ENCODE data around the gene MAP2.
A peak's percentile ranks its signal among the peaks of the same experiment; 100 is the strongest.
"Not testable (repeated sequence)": the region's sequence is repeated elsewhere in the genome, so short reads cannot be mapped to it uniquely, and the experiment has no call there.

Gene MAP2

DNA sequence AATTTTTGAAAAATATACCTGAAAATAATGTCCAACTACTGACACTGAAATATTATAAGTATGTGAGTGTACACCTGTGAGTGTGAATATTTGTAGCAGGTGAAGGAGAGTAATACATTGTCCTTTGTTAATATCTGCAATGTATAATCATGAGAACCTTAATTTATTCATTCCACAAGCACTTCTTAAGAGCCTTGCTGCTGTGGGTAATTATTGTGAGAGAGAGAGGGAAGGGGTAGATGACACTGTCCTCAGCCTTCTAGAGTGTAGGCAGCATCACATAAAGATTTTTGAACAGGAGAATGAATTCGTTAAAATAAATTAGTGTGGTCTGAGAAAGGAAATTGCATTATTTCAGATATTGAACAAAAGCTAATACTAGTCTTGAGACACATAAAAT lies 157.2 kb downstream of the MAP2 start:
- DNase-seq: no peak

DNA sequence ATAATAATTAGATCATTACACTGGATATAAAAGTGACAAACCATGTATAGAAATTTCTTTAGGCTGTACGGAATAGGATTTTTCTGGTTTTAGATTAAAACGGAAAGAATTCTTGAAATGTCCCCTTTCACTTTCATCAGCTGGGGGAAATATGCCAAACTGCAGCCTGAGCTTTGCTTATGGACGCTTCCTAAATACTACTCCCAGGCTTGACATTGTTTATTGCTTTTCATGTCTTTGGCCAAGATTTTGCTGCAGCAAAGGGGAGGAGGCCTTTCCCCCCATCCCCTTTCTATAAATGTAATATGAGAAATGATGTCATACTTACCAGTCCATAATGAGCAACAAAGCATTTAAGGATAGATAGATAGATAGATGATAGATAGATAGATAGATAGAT lies 158.4 kb downstream of the MAP2 start:
- no peak for DNase-seq

DNA sequence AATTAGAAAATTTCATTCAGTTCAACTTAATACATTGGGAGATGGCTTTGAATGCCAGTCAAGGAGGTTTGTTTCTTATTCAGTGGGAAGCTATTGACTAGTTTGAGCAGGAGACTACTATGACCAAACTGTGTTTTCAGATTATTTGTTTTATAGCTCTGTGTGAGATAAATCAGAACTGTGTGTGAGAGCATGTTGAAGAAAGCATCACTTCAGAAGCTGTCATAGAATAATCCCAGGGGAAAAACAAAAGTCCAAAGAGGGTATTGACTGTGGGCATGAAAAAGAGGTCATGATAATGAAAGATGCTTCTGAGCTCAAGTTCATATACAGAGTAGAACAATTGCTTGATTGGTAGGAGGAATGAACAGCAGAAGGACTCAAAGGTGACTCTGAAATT lies 160.6 kb downstream of the MAP2 start:
- no peak for DNase-seq

DNA sequence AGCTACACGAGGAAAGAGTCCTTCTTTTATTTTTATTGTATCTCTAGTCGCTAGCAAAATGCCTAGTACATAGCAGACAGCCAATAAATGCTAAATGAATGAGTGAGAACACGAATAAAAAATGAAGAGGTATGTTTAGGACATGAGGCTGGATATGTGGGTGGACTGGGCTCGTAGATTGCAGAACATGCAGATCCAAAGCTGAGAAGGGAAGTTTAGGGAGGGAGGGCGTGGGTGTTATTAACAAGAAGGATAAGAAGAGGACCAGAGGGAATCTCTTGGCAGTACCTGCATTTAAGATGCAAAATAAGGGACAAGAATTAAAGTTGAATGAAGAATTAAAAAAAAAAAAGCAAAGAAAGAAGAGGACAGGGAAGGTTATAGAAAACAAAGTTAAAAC lies 161.1 kb downstream of the MAP2 start:
- no peak for DNase-seq

DNA sequence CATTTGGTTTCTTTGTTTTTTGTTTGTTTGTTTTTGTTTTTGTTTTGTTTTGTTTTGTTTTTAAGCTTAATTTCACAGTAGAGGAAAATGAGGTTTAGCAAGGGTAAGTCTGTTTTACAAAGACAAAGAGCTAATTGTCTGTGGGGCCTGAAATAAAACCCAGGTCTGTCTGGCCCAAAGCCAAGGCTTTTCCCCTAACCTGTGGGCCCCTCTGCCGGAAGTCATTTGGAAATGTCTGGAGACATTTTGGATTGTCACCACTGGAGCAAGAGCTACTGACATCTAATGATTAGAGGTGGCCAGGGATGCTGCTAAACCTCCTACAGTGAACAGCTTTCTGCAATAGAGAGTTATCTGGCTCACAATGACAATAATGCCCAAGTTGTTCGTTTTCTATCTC lies 167.2 kb downstream of the MAP2 start:
- DNase-seq: peak in 1 of 56 donors; percentile 3

- DNase-seq: no peak
Measured at GRCh38 chr2:209592106-209592505, 168.3 kb downstream of the MAP2 start.

DNA sequence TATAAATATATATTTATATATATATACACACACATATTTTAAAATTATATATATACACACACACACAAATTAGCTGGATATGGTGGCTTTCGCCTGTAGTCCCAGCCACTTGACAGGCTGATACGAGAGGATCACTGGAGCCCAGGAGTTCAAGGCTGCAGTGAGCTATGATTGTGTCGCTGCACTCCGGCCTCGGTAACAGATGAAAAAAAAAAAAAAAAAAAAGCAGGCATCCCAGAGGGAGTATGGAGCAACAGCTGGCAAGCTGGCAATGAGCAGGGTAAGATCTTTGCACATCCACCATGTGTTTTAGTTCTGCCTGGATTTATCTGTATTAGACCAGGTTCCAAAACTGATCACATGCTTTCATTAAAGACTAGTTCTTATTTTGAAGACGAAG lies 170.1 kb downstream of the MAP2 start:
- DNase-seq: no peak

DNA sequence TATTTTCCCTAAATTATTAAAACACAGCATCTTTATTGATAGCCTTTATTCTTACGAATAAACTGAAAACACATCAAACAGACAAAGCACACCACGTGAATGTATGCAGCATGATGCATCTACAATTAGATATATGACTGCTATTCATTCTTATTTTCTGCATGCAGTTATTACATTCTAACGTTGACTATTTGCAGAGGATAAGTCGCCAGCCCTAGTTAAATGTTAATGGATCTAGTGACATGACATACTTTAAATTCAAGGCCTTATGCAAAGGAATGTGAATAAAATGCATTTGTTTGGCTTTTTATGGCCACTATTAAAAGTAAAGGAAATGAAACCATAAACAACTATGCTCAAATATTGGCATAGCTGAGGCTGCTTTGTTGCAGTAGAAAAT lies 172.4 kb downstream of the MAP2 start:
- no peak for DNase-seq

- not testable (repeated sequence) for DNase-seq
Measured at GRCh38 chr2:209598227-209598626, 174.4 kb downstream of the MAP2 start.

- no peak for DNase-seq
Measured at GRCh38 chr2:209600341-209601171, 176.7 kb downstream of the MAP2 start.

GRCh38 chr2:209601497-209601896 lies 177.7 kb downstream of the MAP2 start:
- DNase-seq: no peak

DNA sequence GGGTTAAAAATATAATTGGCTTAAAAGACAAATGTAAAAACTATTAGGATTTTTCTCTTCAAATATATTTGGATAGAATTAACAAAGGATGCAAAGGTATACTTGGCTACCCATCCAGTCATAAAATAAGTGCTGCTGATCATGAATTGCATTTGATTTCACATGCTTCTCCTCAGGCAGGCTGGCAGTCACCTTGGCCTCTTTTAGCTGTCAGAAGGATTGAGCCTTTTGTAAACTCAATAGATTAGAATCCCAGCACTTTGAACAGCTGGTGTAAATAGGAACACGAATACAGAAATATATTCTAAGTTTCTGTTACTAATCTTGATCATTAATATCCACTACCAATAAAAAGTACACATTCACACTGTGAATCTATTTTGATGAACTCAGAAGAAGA lies 178.4 kb downstream of the MAP2 start:
- DNase-seq: no peak

GRCh38 chr2:209609531-209609930 lies 185.7 kb downstream of the MAP2 start:
- DNase-seq: no peak

DNA sequence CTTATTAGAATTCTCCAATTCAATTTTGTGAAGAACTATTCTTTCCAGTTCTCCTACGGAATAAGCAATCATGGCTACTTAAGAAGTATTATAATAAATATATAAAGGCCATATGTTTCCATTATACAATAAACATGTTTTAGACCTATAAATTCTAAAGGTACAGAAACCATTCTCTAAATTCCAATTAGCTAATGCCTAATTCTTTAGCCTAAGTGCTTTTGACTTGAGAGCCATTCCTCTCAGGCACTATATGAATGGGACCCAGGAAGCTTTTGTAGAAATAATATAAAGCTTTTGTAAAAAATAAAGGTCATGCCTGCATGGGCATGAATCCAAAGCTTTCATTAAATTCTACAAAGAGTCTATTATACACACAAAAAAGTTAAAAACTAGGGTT lies 186.8 kb downstream of the MAP2 start:
- DNase-seq: no peak

- no peak for DNase-seq
Measured at GRCh38 chr2:209613649-209614305, 189.9 kb downstream of the MAP2 start.

GRCh38 chr2:209614690-209615369 lies 191.0 kb downstream of the MAP2 start:
- DNase-seq: no peak

GRCh38 chr2:209619782-209620181 lies 195.9 kb downstream of the MAP2 start:
- no peak for DNase-seq

GRCh38 chr2:209624192-209624938 lies 200.5 kb downstream of the MAP2 start:
- no peak for DNase-seq

GRCh38 chr2:209629597-209629996 lies 205.8 kb downstream of the MAP2 start:
- peak in 2 of 56 donors; percentile 8 to 16 for DNase-seq

GRCh38 chr2:209633911-209634310 lies 210.1 kb downstream of the MAP2 start:
- peak in 6 of 56 donors; percentile 3 to 21 (median 12) for DNase-seq

DNA sequence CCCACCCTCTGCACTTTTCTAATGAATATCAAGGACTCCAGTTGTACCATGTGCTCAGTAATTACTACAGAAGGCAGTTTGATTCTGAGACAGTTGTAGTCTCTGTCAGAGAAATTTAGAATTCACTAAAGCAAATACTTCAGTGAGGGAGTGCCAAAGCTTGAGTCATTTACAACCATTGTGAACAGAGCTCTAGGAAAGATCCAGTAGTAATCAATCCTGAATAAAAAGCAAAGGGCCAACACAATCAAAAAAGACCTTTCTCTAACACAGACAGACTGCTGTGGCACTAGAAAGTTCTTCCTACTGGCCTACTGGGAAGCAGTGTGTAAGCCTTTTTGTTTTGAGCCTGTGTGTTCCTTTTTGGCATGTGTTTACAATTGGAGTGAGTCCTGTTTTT lies 212.2 kb downstream of the MAP2 start:
- DNase-seq: peak in 3 of 56 donors; percentile 4 to 18 (median 7)

GRCh38 chr2:209637293-209637692 lies 213.4 kb downstream of the MAP2 start:
- DNase-seq: no peak

All from nucleus accumbens (tissue), 56 donors.